Left forelimb (tissue), 1 donor: Measurements from ENCODE around the gene RYR2.
"Not testable (repeated sequence)": the region's sequence is repeated elsewhere in the genome, so short reads cannot be mapped to it uniquely, and the experiment has no call there.

Experiments used
- DNase-seq: peaks from one replicate; pipeline ENCODE4 v3.0.0-alpha.2; 2018; ENCODE audit warnings: low spot score

Gene RYR2

GRCh38 chr1:237341391-237341790 is 299.4 kb downstream of the RYR2 start:
- no peak for DNase-seq

GRCh38 chr1:237342730-237343129 is 300.7 kb downstream of the RYR2 start:
- no peak for DNase-seq

GRCh38 chr1:237352747-237353146 is 310.8 kb downstream of the RYR2 start:
- no peak for DNase-seq

GRCh38 chr1:237353918-237354317 is 311.9 kb downstream of the RYR2 start:
- DNase-seq, result no peak

- DNase-seq, result no peak
These were observed 313.0 kb downstream of the RYR2 start for GRCh38 chr1:237355022-237355421.

GRCh38 chr1:237358555-237358954 is 316.6 kb downstream of the RYR2 start:
- no peak for DNase-seq

- no peak for DNase-seq
These were observed 325.8 kb downstream of the RYR2 start for GRCh38 chr1:237367758-237368157.

GRCh38 chr1:237371477-237371876 is 329.5 kb downstream of the RYR2 start:
- DNase-seq, result not testable (repeated sequence)

GRCh38 chr1:237383791-237384190 is 341.8 kb downstream of the RYR2 start:
- DNase-seq, result no peak

- DNase-seq, result no peak
These were observed 342.2 kb downstream of the RYR2 start for GRCh38 chr1:237384213-237384612.

GRCh38 chr1:237386362-237387143 is 344.6 kb downstream of the RYR2 start:
- no peak for DNase-seq

- no peak for DNase-seq
These were observed 345.1 kb downstream of the RYR2 start for GRCh38 chr1:237387144-237387505.

- DNase-seq, result no peak
These were observed 348.8 kb downstream of the RYR2 start for GRCh38 chr1:237390823-237391222.

- DNase-seq, result no peak
These were observed 351.6 kb downstream of the RYR2 start for GRCh38 chr1:237393632-237394031.

GRCh38 chr1:237394281-237394680 is 352.3 kb downstream of the RYR2 start:
- DNase-seq, result no peak

GRCh38 chr1:237396426-237396825 is 354.4 kb downstream of the RYR2 start:
- DNase-seq, result no peak

- no peak for DNase-seq
These were observed 356.8 kb downstream of the RYR2 start for GRCh38 chr1:237398751-237399150.

- no peak for DNase-seq
These were observed 363.9 kb downstream of the RYR2 start for GRCh38 chr1:237405912-237406311.

- no peak for DNase-seq
These were observed 369.6 kb downstream of the RYR2 start for GRCh38 chr1:237411621-237412020.

- DNase-seq, result no peak
These were observed 375.1 kb downstream of the RYR2 start for GRCh38 chr1:237416924-237417655.

- DNase-seq, result no peak
These were observed 386.8 kb downstream of the RYR2 start for GRCh38 chr1:237428809-237429208.

GRCh38 chr1:237429252-237429651 is 387.3 kb downstream of the RYR2 start:
- DNase-seq, result no peak

- DNase-seq, result no peak
These were observed 389.5 kb downstream of the RYR2 start for GRCh38 chr1:237431448-237431847.

- DNase-seq, result no peak
These were observed 398.4 kb downstream of the RYR2 start for GRCh38 chr1:237440346-237440745.
